GM19035 (cell line): ENCODE data around the gene MYL5.
"Not testable (repeated sequence)": the region's sequence is repeated elsewhere in the genome, so short reads cannot be mapped to it uniquely, and the experiment has no call there.

Source experiments
- ATAC-seq: cut with Tn5 transposase; IDR thresholded peaks from one replicate; pipeline ENCODE4 v1.9.1; 2021; ENCODE audit not compliant: unreplicated experiment

Gene MYL5

DNA sequence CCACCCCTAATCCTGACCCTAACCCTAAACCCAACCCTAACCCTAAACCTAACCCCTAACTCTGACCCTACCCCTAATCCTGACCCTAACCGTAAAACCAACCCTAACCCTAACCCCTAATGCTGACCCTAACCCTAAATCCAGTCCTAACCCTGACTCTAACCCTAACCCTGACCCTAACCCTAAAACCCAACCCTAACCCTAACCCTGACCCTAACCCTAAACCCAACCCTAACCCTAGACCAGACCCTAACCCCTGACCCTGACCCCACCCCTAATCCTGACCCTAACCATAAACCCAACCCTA is 30.6 kb downstream of the MYL5 start:
- no peak for ATAC-seq

DNA sequence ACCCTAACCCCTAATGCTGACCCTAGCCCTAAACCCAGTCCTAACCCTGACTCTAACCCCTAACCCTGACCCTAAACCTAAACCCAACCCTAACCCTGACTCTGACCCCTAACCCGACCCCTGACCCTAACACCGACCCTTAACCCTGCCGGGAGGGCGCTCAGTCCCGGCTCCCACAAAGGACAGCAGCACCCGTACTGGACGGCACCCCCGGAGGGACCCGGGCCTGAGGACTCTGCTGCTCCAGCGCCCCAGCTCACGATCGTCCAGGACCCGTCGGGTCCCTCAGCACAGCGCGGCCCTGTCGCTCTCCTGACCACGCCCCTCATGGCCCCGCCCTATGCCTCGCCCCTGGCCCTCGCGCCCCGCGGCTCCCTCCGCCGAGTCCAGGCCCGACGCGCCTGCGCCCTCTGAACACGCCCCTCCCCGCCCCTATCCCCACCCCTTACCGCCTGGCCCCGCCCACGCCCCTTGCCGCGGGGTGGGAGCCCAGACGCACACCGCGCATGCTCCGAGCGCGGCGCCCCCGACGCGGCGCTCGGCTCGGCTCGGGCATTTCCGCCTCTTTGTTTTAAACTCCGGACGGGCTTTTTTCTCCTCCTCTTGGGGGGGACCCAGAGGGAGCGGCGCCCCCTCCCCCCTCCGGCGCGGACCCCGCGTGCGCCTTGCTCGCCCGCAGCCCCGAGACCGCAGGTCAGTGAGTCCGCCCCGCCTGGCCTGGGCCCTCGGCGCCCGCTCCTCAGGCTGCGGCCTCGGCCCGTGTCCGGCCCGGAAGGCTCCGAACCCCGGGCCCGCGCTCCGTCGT is 31.1 kb downstream of the MYL5 start, which contains the start of gene PCGF3:
PCGF3 (plus strand) TSS at position 555 of the 805 bp plus-strand sequence. CDS start 27,849 bp downstream, outside the sequence.
- ATAC-seq: peak; percentile 94

DNA sequence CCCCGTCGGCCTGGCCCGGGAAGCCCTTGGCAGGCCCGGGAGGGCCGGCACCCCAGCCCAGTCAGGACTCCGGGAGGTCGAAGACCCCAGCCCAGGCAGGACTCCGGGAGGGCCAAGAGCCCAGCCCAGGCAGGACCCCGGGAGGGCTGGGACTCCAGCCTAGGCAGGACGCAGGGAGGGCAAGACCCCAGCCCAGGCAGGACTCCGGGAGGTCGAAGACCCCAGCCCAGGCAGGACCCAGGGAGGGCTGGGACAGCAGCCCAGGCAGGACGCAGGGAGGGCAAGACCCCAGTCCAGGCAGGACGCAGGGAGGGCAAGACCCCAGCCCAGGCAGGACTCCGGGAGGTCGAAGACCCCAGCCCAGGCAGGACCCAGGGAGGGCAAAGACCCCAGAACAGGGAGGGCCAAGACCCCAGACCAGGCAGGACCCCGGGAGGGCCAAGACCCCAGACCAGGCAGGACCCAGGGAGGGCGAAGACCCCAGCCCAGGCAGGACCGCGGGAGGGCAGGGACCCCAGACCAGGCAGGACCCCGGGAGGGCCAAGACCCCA is 31.8 kb downstream of the MYL5 start:
- not testable (repeated sequence) for ATAC-seq

- ATAC-seq: no peak
These were observed 32.7 kb downstream of the MYL5 start for GRCh38 chr4:706834-707598.

- ATAC-seq: no peak
These were observed 33.7 kb downstream of the MYL5 start for GRCh38 chr4:707929-708630.

GRCh38 chr4:708631-708933 is 34.2 kb downstream of the MYL5 start:
- ATAC-seq: no peak

GRCh38 chr4:709348-709747 is 35.0 kb downstream of the MYL5 start:
- ATAC-seq: no peak

DNA sequence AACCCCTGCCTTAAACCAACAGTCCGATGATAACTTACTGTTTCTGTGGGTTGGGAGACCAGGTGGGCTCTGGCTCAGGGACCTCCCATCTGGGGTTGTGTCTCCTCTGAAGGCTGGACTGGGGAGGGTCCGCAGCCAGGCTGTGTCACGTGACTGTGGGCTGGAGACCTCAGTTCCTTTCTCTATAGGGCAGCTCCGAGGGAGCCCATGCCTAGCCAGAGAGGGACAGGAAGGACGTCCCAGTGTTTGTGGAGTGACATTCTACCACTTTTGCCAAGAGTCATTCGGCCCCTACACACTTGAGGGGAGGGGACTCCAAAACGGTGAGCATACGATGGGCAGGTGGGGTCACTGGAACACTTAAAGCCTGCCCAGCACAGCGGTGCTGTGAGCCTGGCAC is 35.8 kb downstream of the MYL5 start:
- no peak for ATAC-seq

DNA sequence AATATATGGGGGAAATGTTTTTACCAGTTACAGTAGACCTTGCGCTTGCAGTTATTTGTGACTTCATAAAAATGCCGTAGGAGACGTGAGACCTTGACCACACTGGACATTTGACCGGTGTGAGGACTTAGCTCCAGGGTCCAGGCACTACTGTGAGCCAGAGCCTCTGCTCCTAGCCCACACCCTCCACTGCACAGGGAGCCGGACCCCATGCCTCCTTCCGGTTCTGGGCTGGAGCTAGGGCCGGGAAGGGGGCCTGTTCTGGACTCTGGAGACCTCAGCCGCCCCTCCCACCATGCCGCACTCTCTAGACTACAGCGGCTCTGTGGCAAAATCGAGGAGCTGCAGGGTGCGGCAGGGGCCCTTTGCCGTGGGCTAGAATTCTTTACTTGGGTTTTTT is 36.6 kb downstream of the MYL5 start:
- ATAC-seq: no peak

GRCh38 chr4:712093-712492 is 37.8 kb downstream of the MYL5 start:
- no peak for ATAC-seq

- ATAC-seq: no peak
These were observed 38.7 kb downstream of the MYL5 start for GRCh38 chr4:712916-713632.

GRCh38 chr4:714087-714486 is 39.7 kb downstream of the MYL5 start:
- no peak for ATAC-seq

DNA sequence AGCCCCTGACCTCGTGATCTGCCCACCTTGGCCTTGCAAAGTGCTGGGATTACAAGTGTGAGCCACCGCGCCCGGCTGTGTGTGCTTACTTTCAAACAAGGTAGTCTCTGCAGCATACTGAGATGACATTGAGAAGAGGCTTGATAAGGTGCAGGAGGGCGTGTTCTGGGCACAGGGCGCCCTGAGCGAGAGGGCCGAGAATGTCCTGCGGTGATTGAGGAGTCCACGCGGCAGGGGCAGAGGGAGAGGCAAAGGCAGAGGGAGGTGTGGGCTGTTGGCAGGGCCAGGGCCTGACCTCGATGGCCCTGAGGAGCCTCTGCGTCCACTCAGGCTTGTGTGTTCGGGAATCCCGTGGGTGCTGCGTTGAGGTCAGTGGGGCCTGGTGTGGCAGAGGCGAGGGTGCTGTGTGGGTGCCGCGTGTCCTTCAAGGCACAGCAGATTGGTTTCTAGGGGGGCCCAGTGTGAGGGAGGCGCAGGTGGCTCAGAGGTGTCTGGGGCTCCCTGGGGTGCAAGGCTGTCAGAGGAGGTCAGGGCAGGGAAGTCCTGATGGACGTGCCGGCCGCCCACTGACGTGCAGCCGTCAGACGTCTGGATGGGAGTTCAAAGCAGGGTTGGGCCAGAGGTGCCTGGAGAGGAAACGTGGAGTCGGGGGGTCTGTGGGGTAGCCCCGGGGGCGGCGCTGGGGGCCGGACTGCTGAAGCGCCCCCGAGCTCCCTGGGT is 43.4 kb downstream of the MYL5 start:
- no peak for ATAC-seq

DNA sequence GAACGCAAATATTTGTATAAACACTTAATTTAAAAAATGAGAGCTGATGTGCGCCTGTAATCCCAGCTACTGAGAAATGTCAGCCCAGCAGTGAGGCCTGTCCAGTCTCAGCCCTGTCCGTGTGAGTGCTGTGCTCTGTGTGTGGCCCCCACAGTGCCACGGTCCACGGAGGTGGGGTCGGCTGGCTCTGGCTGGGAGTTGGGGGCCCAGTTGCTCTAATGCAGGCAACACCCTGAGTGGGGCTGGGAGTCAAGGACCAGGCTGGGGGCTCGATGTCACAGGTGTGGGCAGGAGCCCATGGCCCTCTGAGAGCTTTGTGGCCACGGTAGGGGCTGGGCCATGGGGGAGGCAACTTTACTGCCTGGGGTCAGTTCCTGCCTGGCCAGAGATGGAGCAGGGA is 44.1 kb downstream of the MYL5 start:
- no peak for ATAC-seq

DNA sequence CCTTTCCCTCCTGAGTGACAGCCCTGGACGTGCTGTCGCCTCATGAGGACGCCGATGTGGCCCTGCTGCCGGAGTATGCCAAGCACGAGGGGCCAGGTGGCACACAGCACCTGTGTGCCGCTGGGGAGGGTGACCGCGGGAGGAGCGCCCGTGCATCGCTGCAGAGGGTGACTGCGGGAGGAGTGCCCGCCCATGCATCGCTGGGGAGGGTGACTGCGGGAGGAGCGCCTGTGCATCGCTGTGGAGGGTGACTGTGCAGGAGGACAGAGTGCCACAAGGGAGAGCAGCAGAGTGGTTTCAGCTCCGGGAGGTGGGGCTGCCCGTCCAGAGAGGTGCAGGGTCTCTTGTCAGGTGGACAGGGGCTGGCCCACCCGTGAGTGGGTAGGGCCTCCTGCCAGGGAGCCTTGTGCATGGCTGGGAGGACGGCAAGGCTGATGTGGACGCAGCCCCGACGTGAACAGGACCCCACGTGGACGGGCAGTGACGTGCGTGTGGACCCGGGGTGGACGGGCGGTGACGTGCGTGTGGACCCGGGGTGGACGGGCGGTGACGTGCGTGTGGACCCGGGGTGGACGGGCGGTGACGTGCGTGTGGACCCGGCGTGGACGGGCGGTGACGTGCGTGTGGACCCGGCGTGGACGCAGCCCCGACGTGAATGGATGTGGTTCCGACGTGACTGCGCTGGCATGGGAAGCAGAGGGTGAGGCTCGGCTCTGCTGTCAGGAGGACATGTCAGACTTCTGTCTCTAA is 45.9 kb downstream of the MYL5 start:
- ATAC-seq: no peak

DNA sequence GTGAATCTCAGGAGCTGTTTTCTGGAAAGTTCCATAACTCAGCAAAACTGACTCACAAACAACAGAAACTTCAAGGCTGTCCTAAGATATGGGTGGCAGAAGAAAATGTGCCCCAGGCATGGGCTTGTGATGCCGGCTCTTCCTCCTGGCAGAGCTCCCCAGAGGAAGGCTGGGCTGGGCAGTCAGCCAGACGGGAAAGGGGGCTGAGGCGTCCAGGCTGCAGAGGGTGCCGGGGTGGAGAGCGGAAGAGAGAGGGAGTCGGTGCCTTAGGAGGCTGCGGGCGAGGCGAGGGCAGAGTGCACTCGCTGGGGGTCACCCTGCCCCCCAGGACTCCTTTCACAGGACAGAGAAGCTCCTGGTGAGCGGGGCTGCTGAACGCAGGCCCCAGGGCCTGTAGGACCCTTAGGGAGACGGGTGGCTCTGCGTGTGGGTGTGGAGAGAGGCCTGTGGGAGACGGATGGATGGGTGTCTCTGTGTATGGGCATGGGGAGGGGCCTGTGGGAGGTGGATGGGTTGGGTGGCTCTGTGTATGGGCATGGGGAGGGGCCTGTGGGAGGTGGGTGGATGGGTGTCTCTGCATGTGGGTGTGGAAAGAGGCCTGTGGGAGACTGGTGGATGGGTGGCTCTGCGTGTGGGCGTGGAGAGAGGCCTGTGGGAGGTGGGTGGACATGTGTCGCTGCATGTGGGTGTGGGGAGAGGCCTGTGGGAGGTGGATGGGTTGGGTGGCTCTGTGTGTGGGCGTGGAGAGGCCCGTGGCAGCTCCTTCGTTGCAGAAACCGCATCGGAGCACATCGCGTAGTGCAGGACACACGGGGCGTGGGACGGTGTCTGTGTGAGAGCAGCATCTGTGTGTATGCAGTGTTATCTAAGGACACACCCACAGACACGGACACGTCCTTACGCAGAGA is 47.2 kb downstream of the MYL5 start:
- ATAC-seq: no peak

DNA sequence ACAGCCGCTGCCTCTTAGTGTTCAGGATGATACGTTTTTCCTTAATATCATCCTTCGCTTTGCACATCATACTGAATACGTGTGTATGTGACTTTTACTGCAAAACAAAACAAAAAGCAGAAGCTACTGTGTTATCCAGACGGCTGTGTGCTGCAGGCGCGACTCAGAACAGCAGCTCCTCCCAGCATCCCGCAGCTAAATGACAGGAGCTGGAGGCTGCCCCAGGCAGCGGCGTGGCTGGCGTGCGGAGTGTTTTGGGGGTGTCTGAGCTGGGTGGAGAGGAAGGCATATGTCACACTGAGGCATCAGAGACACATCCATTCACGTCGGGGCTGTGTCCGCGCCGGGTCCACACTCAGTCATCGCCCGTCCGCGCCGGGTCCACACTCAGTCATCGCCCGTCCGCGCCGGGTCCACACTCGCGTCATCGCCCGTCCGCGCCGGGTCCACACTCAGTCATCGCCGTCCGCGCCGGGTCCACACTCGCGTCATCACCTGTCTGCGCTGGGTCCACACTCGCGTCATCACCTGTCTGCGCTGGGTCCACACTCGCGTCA is 47.9 kb downstream of the MYL5 start:
- no peak for ATAC-seq

- ATAC-seq: no peak
These were observed 48.6 kb downstream of the MYL5 start for GRCh38 chr4:722851-723360.
